Heart left ventricle (tissue), 13 donors: Measurements from ENCODE around the gene PIP4K2A.

Source experiments
- CTCF ChIP-seq, 12 donors: fragments of 200-600 bp; sonication (generic) in 4 of 12; IDR thresholded peaks; one replicate each; pipeline versions ENCODE4 v1.5.0 to v1.8.0; 2018 to 2022; ENCODE audit warnings: antibody characterized with exemption in 12 of 12, mild to moderate bottlenecking in 5 of 12
- POLR2A ChIP-seq, 2 donors: fragments of 450-650 bp; IDR thresholded peaks; one replicate each; pipeline ENCODE4 v1.6.1; 2017; ENCODE audit warnings: antibody characterized with exemption in 2 of 2, mild to moderate bottlenecking in 2 of 2, moderate library complexity in 2 of 2
- donor health status: ischemic (EF 13 %, LVEDD 7.1; RV severe dilation, severe dysfunction).
- donor health status: DM: no; HTN: yes; CAD: no.
- donor health status: DM: no; HTN: no; CAD: no.
- donor health status: ischemic (EF 25% LVEDD 6.9; RV normal size, moderate dysfunction).
- donor health status: ischemic (EF 25% LVEDD 5.7; RV mildly dilated, moderate dysfunction).
- donor health status: ischemic (EF 35%, LVEDD 5.7; RV mildly dilated, moderate dysfunction).
- donor health status: nonischemic (EF 11% LVEDD 7.7; RV severe dilation, severe dysfunction).
- donor health status: DM: yes; HTN: yes; CAD: no.
- donor health status: PGD.
- donor health status: ischemic (EF 29% LVEDD 5.4; RV normal size, mild dysfunction).
- donor health status: nonischemic (EF 23%, LVEDD 6.1; RV moderate dilation, normal function).

DNA sequence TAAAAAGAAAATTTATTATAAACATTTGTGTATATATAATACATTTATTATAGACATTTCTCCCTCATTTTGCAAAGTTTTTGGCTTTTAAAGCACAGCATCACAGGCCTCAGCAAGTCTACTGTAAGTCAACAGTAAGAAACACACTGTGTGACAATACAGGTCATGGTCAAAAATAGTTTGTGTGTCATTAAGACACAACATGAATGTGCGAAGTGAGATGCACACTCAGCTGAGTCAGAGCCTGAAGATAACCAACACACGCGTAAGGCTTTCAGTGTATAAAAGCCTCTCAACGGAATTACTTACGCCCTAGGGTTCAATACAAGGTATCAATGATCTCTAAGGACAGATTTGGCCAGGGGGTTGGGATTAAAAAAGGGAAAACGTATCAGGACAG lies 157.6 kb downstream of the PIP4K2A start:
- TF ChIP-seq CTCF (IDR thresholded peaks at IDR 0.05) (no peak), POLR2A (IDR thresholded peaks at IDR 0.05) (no peak)
